NT2/D1 (cell line): ENCODE results near the gene EMID1.

Experiments used
- SUZ12 ChIP-seq: IDR thresholded peaks from 2 replicates; pipeline ENCODE4 v1.6.1; 2011; ENCODE audit not compliant: insufficient read length, insufficient read depth; ENCODE audit errors: extremely low read depth
- YY1 ChIP-seq: IDR thresholded peaks from 2 replicates; pipeline ENCODE4 v1.6.1; 2011; ENCODE audit not compliant: insufficient read length, insufficient read depth
- ZNF274 ChIP-seq: IDR thresholded peaks from 2 replicates; pipeline ENCODE4 v1.6.1; 2011; ENCODE audit warnings: mild to moderate bottlenecking, low read depth, low read length

DNA sequence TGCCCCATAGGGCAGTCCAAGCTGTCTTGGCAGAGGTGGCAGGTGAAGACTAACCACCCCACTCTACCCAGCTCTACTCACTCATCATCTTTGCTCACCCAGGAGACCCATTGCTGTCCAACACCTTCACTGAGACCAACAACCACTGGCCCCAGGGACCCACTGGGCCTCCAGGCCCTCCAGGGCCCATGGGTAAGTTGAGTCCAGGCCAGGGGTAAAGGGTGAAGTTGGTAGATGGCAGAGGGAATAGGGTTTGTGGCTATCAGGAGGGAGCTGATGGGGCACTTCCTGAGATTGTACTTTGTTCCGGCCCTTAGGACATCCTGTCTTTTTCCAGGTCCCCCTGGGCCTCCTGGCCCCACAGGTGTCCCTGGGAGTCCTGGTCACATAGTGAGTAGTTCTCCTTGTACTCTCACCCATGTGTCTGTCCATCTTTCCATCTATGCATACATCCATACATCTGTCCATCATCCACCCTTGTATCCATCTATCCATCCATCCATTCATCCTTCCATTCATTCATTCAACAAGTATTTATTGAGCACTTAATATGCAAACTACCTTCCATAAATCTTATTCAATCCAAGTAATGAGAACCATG is 27.7 kb downstream of the EMID1 start:
- no peak for TF ChIP-seq YY1
- TF ChIP-seq SUZ12, result no peak
- TF ChIP-seq ZNF274, result no peak
